NCI-H345 treated with DMSO at 0.1 percent for 48 hours (cell line): ENCODE data around the gene GRK3.
A peak's percentile ranks its signal among the peaks of the same experiment; 100 is the strongest.
"Not testable (repeated sequence)": the region's sequence is repeated elsewhere in the genome, so short reads cannot be mapped to it uniquely, and the experiment has no call there.

Experiments used
- DNase-seq: peaks from one replicate; lab custom pipeline; 2025; ENCODE audit not compliant: unreplicated experiment; lab: John Stamatoyannopoulos, UW

Gene GRK3

GRCh38 chr22:25623851-25624250 lies 59.4 kb downstream of the GRK3 start:
- DNase-seq = no peak

GRCh38 chr22:25624476-25624875 lies 60.0 kb downstream of the GRK3 start:
- no peak for DNase-seq

GRCh38 chr22:25625747-25626623 lies 61.5 kb downstream of the GRK3 start:
- DNase-seq = not testable (repeated sequence)

GRCh38 chr22:25626624-25626990 lies 62.1 kb downstream of the GRK3 start:
- no peak for DNase-seq

- no peak for DNase-seq
Observed at GRCh38 chr22:25627271-25627852, 62.9 kb downstream of the GRK3 start.

- DNase-seq = peak; percentile 74
Observed at GRCh38 chr22:25628494-25628893, 64.0 kb downstream of the GRK3 start.

- DNase-seq = no peak
Observed at GRCh38 chr22:25629613-25630012, 65.1 kb downstream of the GRK3 start.

GRCh38 chr22:25630447-25630846 lies 66.0 kb downstream of the GRK3 start:
- DNase-seq = no peak

- no peak for DNase-seq
Observed at GRCh38 chr22:25636323-25636722, 71.8 kb downstream of the GRK3 start.

GRCh38 chr22:25637032-25637431 lies 72.6 kb downstream of the GRK3 start:
- DNase-seq = no peak

- DNase-seq = no peak
Observed at GRCh38 chr22:25637672-25638071, 73.2 kb downstream of the GRK3 start.

- DNase-seq = no peak
Observed at GRCh38 chr22:25638638-25639037, 74.2 kb downstream of the GRK3 start.

- DNase-seq = no peak
Observed at GRCh38 chr22:25641650-25642049, 77.2 kb downstream of the GRK3 start.

GRCh38 chr22:25643232-25644000 lies 78.9 kb downstream of the GRK3 start:
- DNase-seq = no peak

GRCh38 chr22:25644122-25644521 lies 79.6 kb downstream of the GRK3 start:
- DNase-seq = no peak

- no peak for DNase-seq
Observed at GRCh38 chr22:25645266-25645665, 80.8 kb downstream of the GRK3 start.

GRCh38 chr22:25645964-25646363 lies 81.5 kb downstream of the GRK3 start:
- DNase-seq = no peak

- no peak for DNase-seq
Observed at GRCh38 chr22:25650833-25651232, 86.4 kb downstream of the GRK3 start.

GRCh38 chr22:25651332-25652085 lies 87.0 kb downstream of the GRK3 start:
- DNase-seq = no peak

GRCh38 chr22:25654676-25655075 lies 90.2 kb downstream of the GRK3 start:
- no peak for DNase-seq

GRCh38 chr22:25655371-25655935 lies 91.0 kb downstream of the GRK3 start:
- DNase-seq = no peak
